ENCODE results near the gene BABAM2. TPM values are rescaled to one million over a fixed set of nuclear protein-coding genes. Genes with fewer than 3 reads are reported as not detected.

Gene BABAM2
- total RNA-seq, 1 donor from 2014 or later = 46.7 TPM

- DNase-seq = no peak
- intact Hi-C loops (cut with micrococcal nuclease) = no loop called here
- Mint-ChIP-seq H3K4me3 (no peak overlapping the region), H3K36me3 (ENCODE audit: low read depth) (peaks cover 6% of the 10 kb centered on the region), H3K27me3 (peaks cover 2% of the 10 kb centered on the region), H3K9me3 (peaks cover 16% of the 10 kb centered on the region), H3K4me1 (peaks cover 23% of the 10 kb centered on the region), H3K27ac (no peak overlapping the region)
Observed at GRCh38 chr2:27886322-27886721, 4.2 kb upstream of the BABAM2 start.

- Mint-ChIP-seq H3K9me3 (peaks cover 13% of the 10 kb centered on the region), H3K27me3 (peaks cover 2% of the 10 kb centered on the region), H3K4me3 (no peak overlapping the region), H3K4me1 (peaks cover 31% of the 10 kb centered on the region), H3K36me3 (ENCODE audit: low read depth) (peaks cover 8% of the 10 kb centered on the region), H3K27ac (no peak overlapping the region)
- intact Hi-C loops (cut with micrococcal nuclease) = no loop called here
- no peak for DNase-seq
Observed at GRCh38 chr2:27887111-27887510, 3.4 kb upstream of the BABAM2 start.

- peaks cover 8% of the 10 kb centered on the region for H3K9me3 Mint-ChIP-seq
- H3K27me3 Mint-ChIP-seq = peaks cover 2% of the 10 kb centered on the region
- no peak overlapping the region for H3K27ac Mint-ChIP-seq
- H3K4me1 Mint-ChIP-seq = peaks cover 37% of the 10 kb centered on the region
- H3K4me3 Mint-ChIP-seq = no peak overlapping the region
- intact Hi-C loops (cut with micrococcal nuclease) = no loop called here
- no peak for DNase-seq
- peaks cover 9% of the 10 kb centered on the region for H3K36me3 Mint-ChIP-seq (ENCODE audit: low read depth)
Observed at GRCh38 chr2:27887830-27888229, 2.7 kb upstream of the BABAM2 start.

- intact Hi-C loops (cut with micrococcal nuclease) = no loop called here
- Mint-ChIP-seq H3K27ac (no peak overlapping the region), H3K4me1 (peaks cover 44% of the 10 kb centered on the region), H3K27me3 (peaks cover 2% of the 10 kb centered on the region), H3K36me3 (ENCODE audit: low read depth) (peaks cover 9% of the 10 kb centered on the region), H3K9me3 (peaks cover 8% of the 10 kb centered on the region), H3K4me3 (no peak overlapping the region)
- peak; percentile 6 for DNase-seq
Observed at GRCh38 chr2:27888790-27889189, 1.7 kb upstream of the BABAM2 start.

GRCh38 chr2:27889774-27890145 is 769 bp upstream of the BABAM2 start:
- peaks cover 53% of the 10 kb centered on the region for H3K4me1 Mint-ChIP-seq

GRCh38 chr2:27890924-27891672 is 569 bp downstream of the BABAM2 start:
- Mint-ChIP-seq H3K27ac (peak overlapping the region; percentile 100), H3K9me3 (peaks cover 14% of the 10 kb centered on the region), H3K4me1 (peaks cover 57% of the 10 kb centered on the region), H3K4me3 (peak overlapping the region; percentile 100), H3K27me3 (peaks cover 2% of the 10 kb centered on the region), H3K36me3 (ENCODE audit: low read depth) (peaks cover 31% of the 10 kb centered on the region)
- peak; percentile 96 for DNase-seq
- intact Hi-C loops (cut with micrococcal nuclease) = loop anchor here (1.0 to 2.0 kb wide), 4 partner anchors 64 to 558 kb away; partner anchors contain the start of genes FOSL2 and MRPL33

More at GRCh38 chr2:27889774-27890145, 769 bp upstream of the BABAM2 start:
- intact Hi-C loops (cut with micrococcal nuclease) = loop anchor here (1.0 to 2.0 kb wide), 4 partner anchors 65 to 559 kb away; partner anchors contain the start of genes FOSL2 and MRPL33
- Mint-ChIP-seq H3K36me3 (ENCODE audit: low read depth) (peaks cover 18% of the 10 kb centered on the region), H3K27me3 (peaks cover 2% of the 10 kb centered on the region), H3K27ac (peak overlapping the region; percentile 100), H3K4me3 (peak overlapping the region; percentile 100), H3K9me3 (peaks cover 8% of the 10 kb centered on the region)
- DNase-seq = no peak

GRCh38 chr2:27891673-27892105 is 1.2 kb downstream of the BABAM2 start:
- H3K27ac Mint-ChIP-seq = peak overlapping the region; percentile 100
- peak overlapping the region; percentile 100 for H3K4me3 Mint-ChIP-seq
- DNase-seq = no peak
- H3K27me3 Mint-ChIP-seq = peaks cover 2% of the 10 kb centered on the region
- intact Hi-C loops (cut with micrococcal nuclease) = loop anchor here (2.0 kb wide), 3 partner anchors 63 to 557 kb away; partner anchors contain the start of gene MRPL33
- peaks cover 14% of the 10 kb centered on the region for H3K9me3 Mint-ChIP-seq
- H3K36me3 Mint-ChIP-seq (ENCODE audit: low read depth) = peaks cover 37% of the 10 kb centered on the region
- peaks cover 59% of the 10 kb centered on the region for H3K4me1 Mint-ChIP-seq

DNA sequence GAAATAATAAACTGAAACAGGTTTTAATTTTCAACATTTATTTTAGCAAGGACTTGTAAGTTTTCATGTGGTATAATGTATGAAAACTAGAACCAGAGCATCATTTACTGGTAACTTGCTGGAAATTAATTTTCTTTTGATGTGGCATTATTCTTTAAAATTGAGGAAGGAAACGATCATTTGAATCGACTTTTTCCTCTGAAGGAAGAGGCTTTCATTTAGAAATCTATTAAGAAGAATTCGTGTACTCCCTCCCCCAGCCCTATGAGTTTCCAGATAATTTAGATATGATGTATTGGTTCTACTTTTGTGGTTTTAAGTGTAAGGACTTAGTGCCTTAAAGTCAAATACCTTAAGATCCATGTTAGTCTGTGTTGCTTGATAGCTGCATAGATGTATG is 2.5 kb downstream of the BABAM2 start:
- Mint-ChIP-seq H3K4me3 (peak overlapping the region; percentile 30), H3K27me3 (peaks cover 2% of the 10 kb centered on the region), H3K36me3 (ENCODE audit: low read depth) (peaks cover 50% of the 10 kb centered on the region), H3K4me1 (peaks cover 70% of the 10 kb centered on the region), H3K9me3 (peaks cover 21% of the 10 kb centered on the region), H3K27ac (peak overlapping the region; percentile 63)
- intact Hi-C loops (cut with micrococcal nuclease) = loop anchor here (1.0 kb wide), 1 partner anchor 8 kb away; no protein-coding TSS in a partner anchor
- DNase-seq = peak; percentile 55

DNA sequence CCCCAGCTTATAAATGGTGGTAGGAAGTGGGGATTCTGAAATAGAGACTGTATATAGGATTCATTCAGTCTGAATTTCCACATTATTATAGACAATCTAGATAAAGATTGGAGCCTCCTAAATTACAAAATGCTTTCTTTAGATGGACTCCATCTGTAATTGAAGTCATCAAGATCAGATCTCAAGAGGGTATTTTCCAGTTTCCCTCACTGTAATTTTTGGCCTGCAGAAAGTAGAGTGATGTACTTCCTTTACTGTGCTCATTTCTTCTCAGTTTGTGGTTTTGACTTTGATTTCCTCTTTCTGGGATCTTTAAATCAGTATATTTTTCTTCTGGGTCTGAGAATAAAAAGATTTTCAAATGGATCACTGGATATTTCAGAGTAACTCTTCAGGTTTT is 7.2 kb downstream of the BABAM2 start:
- Mint-ChIP-seq H3K4me3 (no peak overlapping the region), H3K36me3 (ENCODE audit: low read depth) (peaks cover 68% of the 10 kb centered on the region), H3K27ac (peak overlapping the region; percentile 38)

DNA sequence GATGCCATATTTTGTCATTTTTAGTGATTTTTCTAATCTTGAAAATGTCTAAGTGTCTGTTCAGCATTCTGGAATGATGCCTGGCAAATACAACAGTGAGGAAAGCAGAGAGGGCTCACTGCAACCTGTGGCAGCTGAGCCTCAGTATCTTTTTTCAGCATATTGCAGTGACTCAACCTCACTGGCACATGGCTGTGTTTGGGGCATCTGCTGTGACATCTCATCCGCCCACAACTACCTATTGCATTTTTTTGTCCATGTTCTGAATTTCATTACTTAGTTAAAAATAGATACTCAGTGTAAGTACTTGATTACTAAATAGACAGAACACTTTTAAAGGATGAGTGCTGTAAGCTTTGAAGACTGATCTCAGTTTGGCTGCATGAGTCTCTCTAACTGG is 10.7 kb downstream of the BABAM2 start:
- H3K27ac Mint-ChIP-seq = peak overlapping the region; percentile 19
- no peaks in the 10 kb centered on the region for H3K27me3 Mint-ChIP-seq
- H3K4me1 Mint-ChIP-seq = peaks cover 52% of the 10 kb centered on the region
- no peak for DNase-seq
- H3K9me3 Mint-ChIP-seq = peaks cover 23% of the 10 kb centered on the region
- intact Hi-C loops (cut with micrococcal nuclease) = loop anchor here (1.0 to 10.0 kb wide), 2 partner anchors 8 to 374 kb away; no protein-coding TSS in a partner anchor
- H3K4me3 Mint-ChIP-seq = no peak overlapping the region
- H3K36me3 Mint-ChIP-seq (ENCODE audit: low read depth) = peaks cover 71% of the 10 kb centered on the region

More for the DNA sequence above, 7.2 kb downstream of the BABAM2 start:
- H3K9me3 Mint-ChIP-seq = peaks cover 13% of the 10 kb centered on the region
- no peak for DNase-seq
- intact Hi-C loops (cut with micrococcal nuclease) = no loop called here
- H3K4me1 Mint-ChIP-seq = peaks cover 56% of the 10 kb centered on the region
- H3K27me3 Mint-ChIP-seq = no peaks in the 10 kb centered on the region

DNA sequence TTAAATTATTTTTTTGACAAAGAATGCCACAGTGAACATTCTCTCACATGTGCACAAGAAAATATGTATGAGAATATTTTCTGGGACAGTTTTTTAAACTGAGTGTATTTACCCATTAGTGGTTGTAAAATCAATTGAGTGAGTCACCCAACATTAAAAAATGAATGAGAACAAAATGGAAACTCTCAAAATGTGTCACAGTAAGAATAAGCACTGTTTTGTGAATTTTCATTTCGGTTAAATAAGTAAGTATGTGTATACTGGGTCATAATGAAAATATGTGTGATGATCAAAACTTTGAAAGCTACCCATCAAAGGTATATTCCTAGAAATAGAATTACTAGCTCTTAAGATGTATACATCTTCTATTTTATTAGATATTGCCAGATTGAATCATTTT is 11.6 kb downstream of the BABAM2 start:
- intact Hi-C loops (cut with micrococcal nuclease) = loop anchor here (2.0 to 10.0 kb wide), 3 partner anchors 45 to 373 kb away; no protein-coding TSS in a partner anchor
- no peak for DNase-seq
- Mint-ChIP-seq H3K9me3 (peaks cover 20% of the 10 kb centered on the region), H3K27ac (peak overlapping the region; percentile 68), H3K4me3 (peak overlapping the region; percentile 36), H3K4me1 (peaks cover 53% of the 10 kb centered on the region), H3K36me3 (ENCODE audit: low read depth) (peaks cover 68% of the 10 kb centered on the region), H3K27me3 (no peaks in the 10 kb centered on the region)

DNA sequence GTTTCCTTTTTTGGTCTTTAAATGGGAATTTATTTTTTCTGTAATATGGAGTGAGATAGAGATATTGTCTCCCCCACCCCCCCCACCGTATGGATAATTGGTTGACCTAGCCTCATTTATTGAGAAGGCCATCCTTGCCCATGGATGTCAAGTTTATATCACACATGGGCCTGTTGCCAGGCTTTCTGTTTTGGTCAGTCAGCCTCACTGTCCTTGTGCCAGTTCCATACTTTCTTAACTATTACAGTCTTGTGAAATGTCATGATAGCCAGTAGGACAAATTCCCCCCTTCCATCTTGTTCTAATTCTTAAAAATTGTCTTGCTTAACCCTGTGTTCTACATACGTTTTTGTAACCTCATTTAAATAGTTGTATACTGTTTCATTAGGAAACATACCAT is 12.5 kb downstream of the BABAM2 start:
- no peak overlapping the region for H3K4me3 Mint-ChIP-seq
- H3K9me3 Mint-ChIP-seq = peaks cover 20% of the 10 kb centered on the region
- H3K27me3 Mint-ChIP-seq = no peaks in the 10 kb centered on the region
- DNase-seq = no peak
- intact Hi-C loops (cut with micrococcal nuclease) = loop anchor here (2.0 to 10.0 kb wide), 3 partner anchors 46 to 372 kb away; no protein-coding TSS in a partner anchor
- H3K4me1 Mint-ChIP-seq = peaks cover 50% of the 10 kb centered on the region
- H3K36me3 Mint-ChIP-seq (ENCODE audit: low read depth) = peaks cover 64% of the 10 kb centered on the region
- no peak overlapping the region for H3K27ac Mint-ChIP-seq

DNA sequence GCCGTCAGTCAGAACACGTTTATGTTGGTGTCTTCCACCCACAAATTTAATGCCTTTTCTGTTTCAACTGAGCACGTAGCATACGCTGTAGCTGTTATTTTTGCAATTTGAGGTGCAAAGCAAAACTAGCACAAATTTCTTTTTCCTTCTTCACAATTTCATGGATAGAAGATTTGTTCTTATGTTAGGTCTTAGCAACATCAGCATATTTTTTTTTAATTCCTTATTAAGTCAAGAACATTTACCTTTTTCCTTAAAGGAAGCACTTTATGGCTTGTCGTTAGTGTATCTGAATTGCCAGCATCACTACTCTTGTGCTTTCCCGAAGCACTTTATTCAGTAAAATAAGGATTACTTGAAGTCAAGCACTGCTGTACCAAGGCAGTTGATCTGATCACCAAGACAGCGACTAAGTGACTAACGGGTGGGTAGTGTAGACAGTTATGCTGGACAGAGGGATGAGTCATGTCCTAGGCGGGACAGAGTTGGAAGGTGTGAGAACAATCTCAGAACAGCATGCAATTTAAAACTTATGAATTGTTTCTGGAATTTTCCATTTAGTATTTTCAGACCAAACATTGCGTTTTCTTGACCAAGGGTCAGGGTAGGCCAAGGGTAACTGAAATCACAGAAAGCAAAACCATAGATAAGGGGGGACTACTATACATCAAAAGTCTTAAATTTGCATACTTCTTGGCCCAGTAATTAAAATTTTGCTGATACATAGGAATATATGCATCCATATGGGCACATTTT is 13.3 kb downstream of the BABAM2 start:
- H3K9me3 Mint-ChIP-seq = peaks cover 20% of the 10 kb centered on the region
- peaks cover 51% of the 10 kb centered on the region for H3K4me1 Mint-ChIP-seq
- H3K36me3 Mint-ChIP-seq (ENCODE audit: low read depth) = peaks cover 63% of the 10 kb centered on the region
- H3K27me3 Mint-ChIP-seq = no peaks in the 10 kb centered on the region
- no peak overlapping the region for H3K27ac Mint-ChIP-seq
- H3K4me3 Mint-ChIP-seq = no peak overlapping the region
- intact Hi-C loops (cut with micrococcal nuclease) = loop anchor here (2.0 to 10.0 kb wide), 3 partner anchors 47 to 371 kb away; no protein-coding TSS in a partner anchor
- DNase-seq = no peak

GRCh38 chr2:27904405-27904665 is 13.8 kb downstream of the BABAM2 start:
- Mint-ChIP-seq H3K27ac (no peak overlapping the region), H3K4me3 (no peak overlapping the region), H3K9me3 (peaks cover 20% of the 10 kb centered on the region), H3K4me1 (peaks cover 51% of the 10 kb centered on the region), H3K27me3 (no peaks in the 10 kb centered on the region), H3K36me3 (ENCODE audit: low read depth) (peaks cover 61% of the 10 kb centered on the region)
- DNase-seq = no peak
- intact Hi-C loops (cut with micrococcal nuclease) = loop anchor here (10.0 kb wide), 1 partner anchor 370 kb away; no protein-coding TSS in a partner anchor

Measured in activated CD4-positive, alpha-beta T cell treated with anti-CD3 and anti-CD28 coated beads, Interleukin-2, amount 10 ng/mL, durations not matched to agents 24 days and 14 days (primary cell).